ENCODE measurements around the gene C10orf90. TPM values are rescaled to one million over a fixed set of nuclear protein-coding genes. Genes with fewer than 3 reads are reported as not detected.

Gene C10orf90
- total and polyA plus RNA-seq, 4 donors: 0.05 to 0.25 TPM; not detected in 2

- TF ChIP-seq CTCF (IDR thresholded peaks at IDR 0.05; ENCODE audit: low read depth, low read length, missing input control): no peak
- no peak for TF ChIP-seq RAD21 (IDR thresholded peaks at IDR 0.05)
- no peak for TF ChIP-seq HNF4G (IDR thresholded peaks at IDR 0.05)
- TF ChIP-seq TAF1 (conservative IDR thresholded peaks at IDR 0.05): no peak
- TF ChIP-seq EGR1 (IDR thresholded peaks at IDR 0.05; ENCODE audit: low read depth in 2 of 2): no peak
- TF ChIP-seq HNF4A (conservative IDR thresholded peaks at IDR 0.05): no peak
- TF ChIP-seq YY1 (IDR thresholded peaks at IDR 0.05): no peak
- TF ChIP-seq RXRA (IDR thresholded peaks at IDR 0.05): no peak
- TF ChIP-seq FOXA2 (IDR thresholded peaks at IDR 0.05): no peak
- TF ChIP-seq FOXA1 (IDR thresholded peaks at IDR 0.05): no peak
- no peak for TF ChIP-seq REST (IDR thresholded peaks at IDR 0.05)
- no peak for TF ChIP-seq MAX (IDR thresholded peaks at IDR 0.05)
- TF ChIP-seq GABPA (IDR thresholded peaks at IDR 0.05 in 1 of 2, conservative IDR thresholded peaks at IDR 0.05 in 1 of 2): no peak
- no peak for TF ChIP-seq ATF3 (IDR thresholded peaks at IDR 0.05)
- TF ChIP-seq SP1 (IDR thresholded peaks at IDR 0.05): no peak
- no peak for TF ChIP-seq NR2F2 (IDR thresholded peaks at IDR 0.05)
- no peak for TF ChIP-seq ZBTB33 (IDR thresholded peaks at IDR 0.05)
- no peak for TF ChIP-seq JUND (IDR thresholded peaks at IDR 0.05)
- Histone ChIP-seq H3K27me3 (ENCODE audit: control insufficient read depth in 4 of 4, insufficient read depth in 4 of 4, low read length in 3 of 4) (no peaks in the 10 kb centered on the region), H3K9ac (ENCODE audit: low read depth in 1 of 2, low read length in 2 of 2) (no peak overlapping the region), H3K27ac (ENCODE audit: low read depth in 1 of 2, low read length in 2 of 2) (no peak overlapping the region), H3K9me3 (ENCODE audit: control insufficient read depth in 4 of 4, low read length in 3 of 4) (no peaks in the 10 kb centered on the region), H3K36me3 (ENCODE audit: control insufficient read depth in 4 of 4, insufficient read depth in 3 of 4, low read depth in 1 of 4, low read length in 3 of 4) (no peaks in the 10 kb centered on the region), H3K4me3 (ENCODE audit: low read depth in 1 of 3, low read length in 3 of 3) (no peak overlapping the region), H3K4me1 (ENCODE audit: control insufficient read depth in 4 of 4, insufficient read depth in 4 of 4, low read length in 3 of 4) (no peaks in the 10 kb centered on the region)
- WGBS: 72% methylated on average over 1 of the region's 1 CpG
- DNase-seq (ENCODE audit: low spot score): no peak
These were observed 9.1 kb downstream of the C10orf90 start for GRCh38 chr10:126661356-126661755.

All from liver (tissue), 9 donors.